Activated CD4-positive, alpha-beta T cell treated with anti-CD3 and anti-CD28 coated beads, Interleukin-2, amount 10 ng/mL, durations not matched to agents 24 days and 14 days (primary cell): ENCODE measurements around the gene DTNA. TPM values are rescaled to one million over a fixed set of nuclear protein-coding genes. Genes with fewer than 3 reads are reported as not detected.
A peak's percentile ranks its signal among the peaks of the same experiment; 100 is the strongest.

Experiments used
- DNase-seq: peaks from one replicate; pipeline ENCODE4 v3.0.0; 2022
- H3K27ac Mint-ChIP-seq: one replicate; pipeline ENCODE4 v1.8.0; 2022; ENCODE audit warnings: mild to moderate bottlenecking, mixed read lengths
- H3K27me3 Mint-ChIP-seq: one replicate; pipeline ENCODE4 v1.8.0; 2022; ENCODE audit warnings: mixed read lengths
- H3K36me3 Mint-ChIP-seq: one replicate; pipeline ENCODE4 v1.8.0; 2022; ENCODE audit warnings: low read depth, mild to moderate bottlenecking, mixed read lengths
- H3K4me1 Mint-ChIP-seq: one replicate; pipeline ENCODE4 v1.8.0; 2021; ENCODE audit warnings: mixed read lengths
- H3K4me3 Mint-ChIP-seq: one replicate; pipeline ENCODE4 v1.8.0; 2022; ENCODE audit warnings: mild to moderate bottlenecking, moderate library complexity, mixed read lengths
- H3K9me3 Mint-ChIP-seq: one replicate; pipeline ENCODE4 v1.8.0; 2021; ENCODE audit warnings: mixed read lengths
- intact Hi-C: fragments of 100-400 bp; cut with micrococcal nuclease; formaldehyde crosslinking; loops from one replicate; pipeline ENCODE4 v1.15.1; 2023
- total RNA-seq: library from RNA; stranded (reverse); gene quantifications from 2 replicates; pipeline ENCODE4 v1.2.3, GENCODE V29; 2022

DTNA gene
- total RNA-seq, 1 donor from 2014 or later: not detected

- H3K4me1 Mint-ChIP-seq: no peaks in the 10 kb centered on the region
- H3K27me3 Mint-ChIP-seq: peaks cover 5% of the 10 kb centered on the region
- no peaks in the 10 kb centered on the region for H3K9me3 Mint-ChIP-seq
- no peak overlapping the region for H3K27ac Mint-ChIP-seq
- H3K36me3 Mint-ChIP-seq: no peaks in the 10 kb centered on the region
- H3K4me3 Mint-ChIP-seq: no peak overlapping the region
- intact Hi-C loops: no loop called here
- no peak for DNase-seq
Measured at GRCh38 chr18:34816183-34816582, 106.1 kb downstream of the DTNA start.

GRCh38 chr18:34817636-34818035, 107.5 kb downstream of the DTNA start:
- intact Hi-C loops: no loop called here
- Mint-ChIP-seq H3K36me3 (no peaks in the 10 kb centered on the region), H3K4me3 (no peak overlapping the region), H3K4me1 (no peaks in the 10 kb centered on the region), H3K27me3 (peaks cover 5% of the 10 kb centered on the region), H3K27ac (no peak overlapping the region), H3K9me3 (no peaks in the 10 kb centered on the region)
- DNase-seq: no peak

- H3K27me3 Mint-ChIP-seq: peaks cover 5% of the 10 kb centered on the region
- H3K4me1 Mint-ChIP-seq: no peaks in the 10 kb centered on the region
- no peak overlapping the region for H3K27ac Mint-ChIP-seq
- H3K9me3 Mint-ChIP-seq: no peaks in the 10 kb centered on the region
- H3K4me3 Mint-ChIP-seq: no peak overlapping the region
- H3K36me3 Mint-ChIP-seq: no peaks in the 10 kb centered on the region
- intact Hi-C loops: no loop called here
- DNase-seq: no peak
Measured at GRCh38 chr18:34818064-34818463, 108.0 kb downstream of the DTNA start.

- Mint-ChIP-seq H3K36me3 (no peaks in the 10 kb centered on the region), H3K27ac (no peak overlapping the region), H3K4me3 (no peak overlapping the region), H3K9me3 (no peaks in the 10 kb centered on the region), H3K4me1 (no peaks in the 10 kb centered on the region), H3K27me3 (peaks cover 3% of the 10 kb centered on the region)
- intact Hi-C loops: no loop called here
- no peak for DNase-seq
Measured at GRCh38 chr18:34820360-34821065, 110.4 kb downstream of the DTNA start.

GRCh38 chr18:34821669-34822210, 111.6 kb downstream of the DTNA start:
- intact Hi-C loops: no loop called here
- no peak for DNase-seq
- Mint-ChIP-seq H3K36me3 (no peaks in the 10 kb centered on the region), H3K9me3 (no peaks in the 10 kb centered on the region), H3K4me3 (no peak overlapping the region), H3K27me3 (no peaks in the 10 kb centered on the region), H3K27ac (no peak overlapping the region), H3K4me1 (no peaks in the 10 kb centered on the region)

- no peaks in the 10 kb centered on the region for H3K27me3 Mint-ChIP-seq
- H3K4me3 Mint-ChIP-seq: no peak overlapping the region
- no peak for DNase-seq
- H3K27ac Mint-ChIP-seq: no peak overlapping the region
- no peaks in the 10 kb centered on the region for H3K36me3 Mint-ChIP-seq
- H3K9me3 Mint-ChIP-seq: no peaks in the 10 kb centered on the region
- H3K4me1 Mint-ChIP-seq: no peaks in the 10 kb centered on the region
- intact Hi-C loops: no loop called here
Measured at GRCh38 chr18:34828093-34828492, 118.0 kb downstream of the DTNA start.

- peaks cover 8% of the 10 kb centered on the region for H3K4me1 Mint-ChIP-seq
- no peak for DNase-seq
- intact Hi-C loops: loop anchor here (1.0 kb wide), 1 partner anchor 25 kb away; no protein-coding TSS in a partner anchor
- no peaks in the 10 kb centered on the region for H3K27me3 Mint-ChIP-seq
- peak overlapping the region; percentile 57 for H3K27ac Mint-ChIP-seq
- H3K36me3 Mint-ChIP-seq: peaks cover 1% of the 10 kb centered on the region
- peaks cover 7% of the 10 kb centered on the region for H3K9me3 Mint-ChIP-seq
- no peak overlapping the region for H3K4me3 Mint-ChIP-seq
Measured at GRCh38 chr18:34834897-34835296, 124.8 kb downstream of the DTNA start.

- H3K4me3 Mint-ChIP-seq: no peak overlapping the region
- no peak for DNase-seq
- H3K36me3 Mint-ChIP-seq: peaks cover 1% of the 10 kb centered on the region
- intact Hi-C loops: loop anchor here (1.0 kb wide), 1 partner anchor 25 kb away; no protein-coding TSS in a partner anchor
- peak overlapping the region; percentile 8 for H3K27ac Mint-ChIP-seq
- H3K4me1 Mint-ChIP-seq: peaks cover 8% of the 10 kb centered on the region
- peaks cover 7% of the 10 kb centered on the region for H3K9me3 Mint-ChIP-seq
- no peaks in the 10 kb centered on the region for H3K27me3 Mint-ChIP-seq
Measured at GRCh38 chr18:34835466-34835865, 125.4 kb downstream of the DTNA start.

DNA sequence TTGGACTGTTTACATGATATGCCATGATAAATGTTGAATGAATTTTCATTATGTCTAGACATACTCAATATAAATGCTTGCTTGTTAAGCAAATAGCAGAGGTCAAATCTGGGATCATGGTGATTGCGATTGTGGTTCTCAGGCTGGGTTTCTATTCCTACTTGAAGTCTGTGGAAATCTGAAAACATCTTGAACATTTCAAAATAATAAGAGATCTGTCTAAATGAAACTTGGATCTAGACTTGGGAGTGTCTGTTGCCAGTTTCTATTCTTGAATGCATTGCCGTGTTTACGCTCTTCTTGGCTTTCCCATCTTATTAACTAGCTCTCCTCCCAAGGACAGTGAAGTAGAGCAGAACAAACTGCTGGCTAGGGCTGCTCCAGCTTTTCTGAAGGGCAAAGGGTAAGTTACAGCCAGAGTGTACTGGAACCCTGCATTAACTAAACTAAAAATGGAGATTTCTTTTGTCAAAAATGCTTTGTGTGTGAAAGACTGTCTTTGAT, 127.7 kb downstream of the DTNA start:
- Mint-ChIP-seq H3K36me3 (peaks cover 1% of the 10 kb centered on the region), H3K4me1 (peaks cover 8% of the 10 kb centered on the region), H3K4me3 (no peak overlapping the region), H3K27me3 (peaks cover 5% of the 10 kb centered on the region), H3K9me3 (peaks cover 12% of the 10 kb centered on the region), H3K27ac (no peak overlapping the region)
- intact Hi-C loops: no loop called here
- no peak for DNase-seq

DNA sequence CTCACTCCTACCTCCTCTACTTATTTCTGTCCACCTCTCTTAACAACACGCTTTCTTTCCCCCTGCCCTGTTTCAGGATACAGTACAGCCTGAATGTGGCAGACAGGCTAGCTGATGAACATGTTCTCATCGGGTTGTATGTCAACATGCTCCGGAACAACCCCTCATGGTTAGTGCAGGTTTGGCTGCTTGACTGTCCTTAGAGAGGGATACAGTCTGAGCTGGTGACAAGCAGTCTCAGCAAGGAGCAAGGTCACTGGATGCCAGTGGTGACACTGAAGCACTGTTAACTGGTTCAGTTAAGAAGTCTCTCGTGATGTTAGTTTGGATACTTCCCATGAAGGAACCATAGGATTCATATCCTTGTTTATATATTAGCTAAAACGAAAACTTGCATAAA, 128.6 kb downstream of the DTNA start:
- H3K27ac Mint-ChIP-seq: no peak overlapping the region
- peaks cover 12% of the 10 kb centered on the region for H3K9me3 Mint-ChIP-seq
- peaks cover 8% of the 10 kb centered on the region for H3K4me1 Mint-ChIP-seq
- no peak overlapping the region for H3K4me3 Mint-ChIP-seq
- peaks cover 5% of the 10 kb centered on the region for H3K27me3 Mint-ChIP-seq
- intact Hi-C loops: no loop called here
- no peak for DNase-seq
- H3K36me3 Mint-ChIP-seq: peaks cover 1% of the 10 kb centered on the region

GRCh38 chr18:34840256-34840826, 130.2 kb downstream of the DTNA start:
- Mint-ChIP-seq H3K4me3 (no peak overlapping the region), H3K9me3 (peaks cover 18% of the 10 kb centered on the region), H3K36me3 (no peaks in the 10 kb centered on the region), H3K27ac (no peak overlapping the region), H3K4me1 (peaks cover 3% of the 10 kb centered on the region), H3K27me3 (peaks cover 5% of the 10 kb centered on the region)
- intact Hi-C loops: no loop called here
- DNase-seq: no peak

GRCh38 chr18:34841891-34842290, 131.8 kb downstream of the DTNA start:
- Mint-ChIP-seq H3K4me3 (no peak overlapping the region), H3K27me3 (peaks cover 7% of the 10 kb centered on the region), H3K36me3 (no peaks in the 10 kb centered on the region), H3K27ac (no peak overlapping the region), H3K9me3 (peaks cover 15% of the 10 kb centered on the region), H3K4me1 (no peaks in the 10 kb centered on the region)
- DNase-seq: no peak
- intact Hi-C loops: no loop called here

DNA sequence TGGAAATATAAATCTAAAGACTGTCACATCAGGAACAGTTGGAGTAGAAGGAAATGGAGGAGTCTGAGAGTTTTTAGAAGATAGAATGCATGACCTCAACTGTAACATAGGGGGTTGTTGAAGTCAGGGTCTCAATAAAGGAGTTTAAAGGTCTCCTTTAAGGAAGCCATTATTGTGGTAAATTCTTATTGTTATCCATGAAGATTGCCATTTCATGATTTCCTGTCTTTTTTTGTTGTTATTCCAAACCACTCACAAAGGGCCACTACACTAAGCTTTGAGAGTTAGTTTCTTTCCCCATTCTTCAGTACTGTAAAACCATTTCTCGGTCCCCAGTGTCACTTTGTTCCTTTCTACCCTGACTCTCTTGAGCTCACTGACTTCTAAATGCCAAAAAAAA, 134.0 kb downstream of the DTNA start:
- H3K27me3 Mint-ChIP-seq: peaks cover 13% of the 10 kb centered on the region
- no peak for DNase-seq
- no peak overlapping the region for H3K4me3 Mint-ChIP-seq
- no peaks in the 10 kb centered on the region for H3K36me3 Mint-ChIP-seq
- no peak overlapping the region for H3K27ac Mint-ChIP-seq
- intact Hi-C loops: no loop called here
- no peaks in the 10 kb centered on the region for H3K4me1 Mint-ChIP-seq
- H3K9me3 Mint-ChIP-seq: peaks cover 11% of the 10 kb centered on the region

DNA sequence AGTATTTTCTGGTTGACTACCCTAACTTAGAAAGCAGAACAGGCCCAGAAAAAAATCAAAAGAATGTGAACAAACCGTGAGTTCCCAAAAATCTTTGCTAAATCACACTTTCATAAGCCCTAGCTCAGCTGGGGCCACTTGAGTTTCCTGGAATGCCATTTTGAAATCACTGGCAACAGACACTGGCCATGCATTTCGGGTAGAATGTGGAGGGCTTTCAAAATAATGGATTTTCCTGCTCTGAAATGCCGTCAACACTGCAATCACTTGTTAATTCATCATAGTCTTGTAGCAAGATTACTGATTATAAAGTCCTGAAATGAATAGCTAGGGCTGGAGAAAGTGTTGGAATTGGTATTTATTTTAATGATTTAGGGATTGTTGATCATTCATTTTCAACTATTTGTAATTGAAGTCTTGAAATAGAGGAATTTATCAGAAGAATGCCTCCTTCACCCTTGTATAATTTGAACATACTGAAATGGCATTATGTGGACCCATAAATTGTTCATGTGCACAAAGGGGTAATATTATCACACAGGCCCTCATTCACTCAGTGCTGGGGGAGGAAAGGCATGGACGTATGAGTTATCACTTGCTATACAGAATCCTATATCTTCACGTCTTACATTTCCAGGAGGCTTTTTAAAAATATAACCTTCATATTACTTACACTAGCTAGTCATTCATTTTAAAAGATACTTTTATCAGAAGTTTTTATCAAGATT, 134.8 kb downstream of the DTNA start:
- H3K4me3 Mint-ChIP-seq: no peak overlapping the region
- peaks cover 16% of the 10 kb centered on the region for H3K27me3 Mint-ChIP-seq
- no peaks in the 10 kb centered on the region for H3K36me3 Mint-ChIP-seq
- peaks cover 11% of the 10 kb centered on the region for H3K9me3 Mint-ChIP-seq
- intact Hi-C loops: no loop called here
- no peak overlapping the region for H3K27ac Mint-ChIP-seq
- H3K4me1 Mint-ChIP-seq: no peaks in the 10 kb centered on the region
- no peak for DNase-seq
